Breast epithelium (tissue), 4 donors: ENCODE data around the gene PLA2G4D. TPM values are rescaled to one million over a fixed set of nuclear protein-coding genes. Genes with fewer than 3 reads are reported as not detected.

ENCODE experiments used
- DNase-seq, 2 donors: peaks; one replicate each; pipeline ENCODE4 v3.0.0-alpha.2; 2019; ENCODE audit warnings: low spot score in 2 of 2
- H3K27ac ChIP-seq, 2 donors: fragments of 200-600 bp; sonication (generic) in 1 of 2; one replicate each; pipeline ENCODE4 v1.5.1; 2016 to 2019; ENCODE audit warnings: mild to moderate bottlenecking in 1 of 2
- H3K27me3 ChIP-seq, 2 donors: fragments of 200-600 bp; sonication (generic) in 1 of 2; one replicate each; pipeline versions ENCODE4 v1.5.1 to v1.6.0; 2017 to 2019; ENCODE audit warnings: control low read depth in 1 of 2, mild to moderate bottlenecking in 1 of 2
- H3K36me3 ChIP-seq: fragments of 200-600 bp; one replicate; pipeline ENCODE4 v1.5.1; 2019
- H3K4me1 ChIP-seq, 2 donors: fragments of 200-600 bp; sonication (generic); one replicate each; pipeline ENCODE4 v1.5.1; 2016 to 2019; ENCODE audit warnings: control low read depth in 1 of 2
- H3K4me3 ChIP-seq, 3 donors: fragments of 200-600 bp; sonication (generic); 1 replicate in 2 of 3; 2 replicates in 1 of 3; pipeline ENCODE4 v1.5.1; 2016 to 2019; ENCODE audit warnings: mild to moderate bottlenecking in 3 of 3, moderate library complexity in 2 of 3
- H3K9me3 ChIP-seq, 2 donors: fragments of 200-600 bp; sonication (generic) in 1 of 2; one replicate each; pipeline ENCODE4 v1.5.1; 2016 to 2019; ENCODE audit warnings: control low read depth in 1 of 2
- CTCF ChIP-seq, 3 donors: fragments of 450-650 bp; IDR thresholded peaks; one replicate each; pipeline ENCODE4 v1.5.1; 2016 to 2017; ENCODE audit warnings: antibody characterized with exemption in 3 of 3, mild to moderate bottlenecking in 3 of 3, moderate library complexity in 3 of 3
- POLR2A ChIP-seq: fragments of 450-650 bp; IDR thresholded peaks from one replicate; pipeline ENCODE4 v1.6.1; 2016; ENCODE audit warnings: antibody characterized with exemption, mild to moderate bottlenecking, moderate library complexity
- POLR2AphosphoS5 ChIP-seq, 3 donors: sonication (generic); formaldehyde crosslinking; IDR thresholded peaks; one replicate each; pipeline ENCODE4 v1.6.1; 2017; ENCODE audit warnings: antibody characterized with exemption in 3 of 3
- intact Hi-C: fragments of 100-400 bp; cut with DNase I; formaldehyde crosslinking; loops from one replicate; pipeline ENCODE4 v1.15.1; 2023; ENCODE audit warnings: low total_unique reads
- total RNA-seq, 3 donors: library from RNA; depleted of rRNA; stranded (reverse); fragments of >200 nt; gene quantifications; one replicate each; pipeline ENCODE4 v1.1.0, GENCODE V29; 2016

Gene PLA2G4D
- not detected for total RNA-seq

GRCh38 chr15:42094512-42094963 is at the start of gene PLA2G4D:
PLA2G4D (minus strand) TSS chr15:42094562; CDS start chr15:42094459, 103 bp downstream.
- DNase-seq, result no peak
- TF ChIP-seq CTCF (IDR thresholded peaks at IDR 0.05), result no peak
- no peak for TF ChIP-seq POLR2A
- no peak for TF ChIP-seq POLR2AphosphoS5 (IDR thresholded peaks at IDR 0.05)
- H3K36me3 ChIP-seq, result no peaks in the 10 kb centered on the region
- peaks cover 0 to 9% of the 10 kb centered on the region in 2 donors for H3K4me1 ChIP-seq
- H3K4me3 ChIP-seq, result no peak within 1 kb of the TSS
- H3K27ac ChIP-seq, result no peak within 1 kb of the TSS
- H3K27me3 ChIP-seq, result no peaks in the 10 kb centered on the region
- intact Hi-C loops, result no loop called here
- no peaks in the 10 kb centered on the region for H3K9me3 ChIP-seq

GRCh38 chr15:42143356-42143755 is 49.0 kb upstream of the PLA2G4D start:
- TF ChIP-seq POLR2AphosphoS5 (IDR thresholded peaks at IDR 0.05) (no peak), POLR2A (no peak), CTCF (IDR thresholded peaks at IDR 0.05) (no peak)
- no peak overlapping the region for H3K4me3 ChIP-seq
- no peaks in the 10 kb centered on the region for H3K36me3 ChIP-seq
- H3K9me3 ChIP-seq, result no peaks in the 10 kb centered on the region
- no peaks in the 10 kb centered on the region for H3K27me3 ChIP-seq
- no peak for DNase-seq
- intact Hi-C loops, result no loop called here
- H3K4me1 ChIP-seq, result no peaks in the 10 kb centered on the region
- no peak overlapping the region for H3K27ac ChIP-seq

- no peaks in the 10 kb centered on the region for H3K9me3 ChIP-seq
- intact Hi-C loops, result no loop called here
- H3K36me3 ChIP-seq, result no peaks in the 10 kb centered on the region
- DNase-seq, result peak in 1 of 2 donors; percentile 31
- no peak overlapping the region for H3K4me3 ChIP-seq
- no peaks in the 10 kb centered on the region for H3K27me3 ChIP-seq
- H3K27ac ChIP-seq, result no peak overlapping the region
- H3K4me1 ChIP-seq, result no peaks in the 10 kb centered on the region
- TF ChIP-seq CTCF (IDR thresholded peaks at IDR 0.05) (no peak), POLR2A (no peak), POLR2AphosphoS5 (IDR thresholded peaks at IDR 0.05) (no peak)
These were observed 47.7 kb upstream of the PLA2G4D start for GRCh38 chr15:42141795-42142667.

GRCh38 chr15:42141246-42141645 is 46.9 kb upstream of the PLA2G4D start:
- DNase-seq, result no peak
- Histone ChIP-seq H3K9me3 (no peaks in the 10 kb centered on the region), H3K4me3 (no peak overlapping the region), H3K36me3 (no peaks in the 10 kb centered on the region), H3K27ac (no peak overlapping the region), H3K4me1 (no peaks in the 10 kb centered on the region), H3K27me3 (no peaks in the 10 kb centered on the region)
- TF ChIP-seq CTCF (IDR thresholded peaks at IDR 0.05) (no peak), POLR2AphosphoS5 (IDR thresholded peaks at IDR 0.05) (no peak), POLR2A (no peak)
- intact Hi-C loops, result no loop called here

GRCh38 chr15:42140383-42141070 is 46.2 kb upstream of the PLA2G4D start:
- no peaks in the 10 kb centered on the region for H3K9me3 ChIP-seq
- TF ChIP-seq CTCF (IDR thresholded peaks at IDR 0.05) (no peak), POLR2AphosphoS5 (IDR thresholded peaks at IDR 0.05) (no peak), POLR2A (no peak)
- H3K4me3 ChIP-seq, result no peak overlapping the region
- intact Hi-C loops, result no loop called here
- no peak for DNase-seq
- H3K27ac ChIP-seq, result no peak overlapping the region
- no peaks in the 10 kb centered on the region for H3K36me3 ChIP-seq
- H3K4me1 ChIP-seq, result no peaks in the 10 kb centered on the region
- no peaks in the 10 kb centered on the region for H3K27me3 ChIP-seq
